Mesendoderm (in vitro differentiated cells): ENCODE data around the gene SCAF11.

Experiments
- DNase-seq: peaks from one replicate; pipeline ENCODE4 v3.0.0; 2013
- H2AK5ac ChIP-seq: 2 replicates; pipeline ENCODE4 v1.6.1; 2013; ENCODE audit warnings: low read length, inconsistent platforms
- H2BK120ac ChIP-seq: 2 replicates; pipeline ENCODE4 v1.6.1; 2013; ENCODE audit warnings: low read depth, mild to moderate bottlenecking, low read length, moderate library complexity, mixed read lengths
- H2BK15ac ChIP-seq: replicated peaks from 2 replicates; pipeline ENCODE4 v1.6.1; 2013; ENCODE audit warnings: low read depth, mild to moderate bottlenecking, moderate library complexity
- H2BK5ac ChIP-seq: 2 replicates; pipeline ENCODE4 v1.6.1; 2013; ENCODE audit warnings: low read length, inconsistent platforms
- H3K18ac ChIP-seq: 2 replicates; pipeline ENCODE4 v1.6.1; 2013; ENCODE audit warnings: mild to moderate bottlenecking, low read length, mixed read lengths
- H3K23ac ChIP-seq: one replicate; pipeline ENCODE4 v1.6.1; 2013; ENCODE audit warnings: low read length
- H3K27ac ChIP-seq: 2 replicates; pipeline ENCODE4 v1.5.1; 2013; ENCODE audit warnings: low read depth, mild to moderate bottlenecking, inconsistent platforms, low read length, moderate library complexity
- H3K27me3 ChIP-seq: 2 replicates; pipeline ENCODE4 v1.6.1; 2013; ENCODE audit warnings: low read length, control low read depth, mild to moderate bottlenecking, inconsistent platforms; ENCODE audit not compliant: insufficient read depth, poor library complexity
- H3K36me3 ChIP-seq: 2 replicates; pipeline ENCODE4 v1.6.1; 2013; ENCODE audit warnings: low read length, inconsistent platforms; ENCODE audit not compliant: control insufficient read depth, insufficient read depth
- H3K4ac ChIP-seq: one replicate; pipeline ENCODE4 v1.6.1; 2013; ENCODE audit warnings: low read depth, mild to moderate bottlenecking, low read length, moderate library complexity
- H3K4me1 ChIP-seq: 2 replicates; pipeline ENCODE4 v1.6.1; 2013; ENCODE audit warnings: low read depth, low read length, inconsistent platforms; ENCODE audit not compliant: control insufficient read depth
- H3K4me2 ChIP-seq: 2 replicates; pipeline ENCODE4 v1.6.1; 2013; ENCODE audit warnings: low read length
- H3K4me3 ChIP-seq: 2 replicates; pipeline ENCODE4 v1.5.1; 2013; ENCODE audit warnings: mild to moderate bottlenecking, low read length
- H3K56ac ChIP-seq: one replicate; pipeline ENCODE4 v1.6.1; 2013; ENCODE audit warnings: low read length
- H3K79me1 ChIP-seq: 2 replicates; pipeline ENCODE4 v1.6.1; 2013; ENCODE audit warnings: low read length, inconsistent platforms
- H3K79me2 ChIP-seq: 2 replicates; pipeline ENCODE4 v1.6.1; 2013; ENCODE audit warnings: mild to moderate bottlenecking, low read length; ENCODE audit not compliant: control insufficient read depth, insufficient read depth
- H3K9ac ChIP-seq: 2 replicates; pipeline ENCODE4 v1.6.1; 2013; ENCODE audit warnings: low read length, inconsistent platforms
- H4K5ac ChIP-seq: one replicate; pipeline ENCODE4 v1.6.1; 2013; ENCODE audit warnings: low read length
- H4K8ac ChIP-seq: one replicate; pipeline ENCODE4 v1.6.1; 2013; ENCODE audit warnings: low read depth, mild to moderate bottlenecking, control low read depth, low read length, moderate library complexity
- WGBS: extraction: QIAGEN DNeasy Blood & Tissue Kit; methylation state at CpG from one replicate; pipeline ENCODE4 v1.1.7; 2013; ENCODE audit warnings: low lambda C conversion rate, missing lambda C conversion rate; ENCODE audit not compliant: insufficient coverage; ENCODE audit errors: extremely low coverage; 5-methylcytosine and 5-hydroxymethylcytosine counted together

The SCAF11 gene

DNA sequence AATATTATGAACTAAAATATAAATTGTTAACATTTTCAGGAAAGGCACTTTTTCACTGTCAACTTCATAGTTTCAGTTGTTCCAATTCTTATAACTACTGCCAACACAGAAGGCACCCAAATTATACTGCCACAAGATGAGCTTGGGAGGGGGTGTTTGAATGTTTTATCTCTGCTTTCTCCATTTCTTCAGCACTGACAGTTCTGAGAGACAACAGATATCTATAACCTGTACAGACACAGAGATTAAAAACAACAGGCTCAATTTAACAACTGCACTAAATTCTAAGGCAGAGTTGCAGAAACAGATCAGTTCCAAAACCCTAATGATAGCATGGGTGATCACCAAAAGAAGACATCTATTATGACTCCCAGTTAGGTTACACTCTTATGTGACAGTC is 12.8 kb downstream of the SCAF11 start:
- Histone ChIP-seq H3K9ac (no peak overlapping the region), H2AK5ac (no peak overlapping the region), H3K18ac (no peak overlapping the region), H3K79me1 (peaks cover 7% of the 10 kb centered on the region), H3K56ac (no peak overlapping the region), H3K4me2 (no peak overlapping the region), H3K4me1 (no peaks in the 10 kb centered on the region), H2BK120ac (no peak overlapping the region), H4K8ac (no peak overlapping the region), H3K79me2 (peaks cover 36% of the 10 kb centered on the region), H3K27ac (no peak overlapping the region), H4K5ac (no peak overlapping the region), H2BK5ac (no peak overlapping the region), H3K4me3 (no peak overlapping the region), H3K4ac (no peak overlapping the region), H2BK15ac (no peak overlapping the region), H3K27me3 (no peaks in the 10 kb centered on the region), H3K36me3 (no peaks in the 10 kb centered on the region), H3K23ac (no peak overlapping the region)
- DNase-seq: no peak

DNA sequence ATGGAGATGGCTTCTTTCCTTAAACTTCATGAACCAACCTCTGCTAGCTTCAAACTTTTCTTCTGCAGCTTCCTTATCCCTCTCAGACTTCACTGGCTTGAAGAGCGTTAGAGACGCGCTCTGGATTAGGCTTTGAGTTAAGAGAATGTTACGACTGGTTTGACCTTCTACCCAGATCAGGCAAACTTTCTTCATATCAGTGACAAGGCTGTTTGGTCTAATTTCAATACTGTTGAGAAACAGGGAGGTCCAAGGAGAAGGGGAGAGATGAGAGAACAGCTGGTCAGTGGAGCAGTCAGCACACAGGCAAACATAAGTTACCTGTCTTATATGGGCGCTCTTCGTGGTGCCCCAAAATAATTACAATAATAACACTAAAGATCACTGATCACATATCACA is 14.9 kb downstream of the SCAF11 start:
- no peak overlapping the region for H3K4ac ChIP-seq
- H3K4me1 ChIP-seq: no peaks in the 10 kb centered on the region
- no peak overlapping the region for H2BK120ac ChIP-seq
- no peak overlapping the region for H3K56ac ChIP-seq
- H3K79me1 ChIP-seq: peaks cover 9% of the 10 kb centered on the region
- H3K4me3 ChIP-seq: no peak overlapping the region
- H2BK5ac ChIP-seq: no peak overlapping the region
- H2AK5ac ChIP-seq: no peak overlapping the region
- H3K79me2 ChIP-seq: peaks cover 42% of the 10 kb centered on the region
- no CpG with 5 or more reads among the region's 6 CpGs for WGBS
- H3K4me2 ChIP-seq: no peak overlapping the region
- no peak overlapping the region for H3K18ac ChIP-seq
- H4K8ac ChIP-seq: no peak overlapping the region
- H3K36me3 ChIP-seq: no peaks in the 10 kb centered on the region
- no peaks in the 10 kb centered on the region for H3K27me3 ChIP-seq
- no peak overlapping the region for H3K23ac ChIP-seq
- no peak overlapping the region for H3K9ac ChIP-seq
- no peak overlapping the region for H2BK15ac ChIP-seq
- H3K27ac ChIP-seq: no peak overlapping the region
- H4K5ac ChIP-seq: no peak overlapping the region
- no peak for DNase-seq

DNA sequence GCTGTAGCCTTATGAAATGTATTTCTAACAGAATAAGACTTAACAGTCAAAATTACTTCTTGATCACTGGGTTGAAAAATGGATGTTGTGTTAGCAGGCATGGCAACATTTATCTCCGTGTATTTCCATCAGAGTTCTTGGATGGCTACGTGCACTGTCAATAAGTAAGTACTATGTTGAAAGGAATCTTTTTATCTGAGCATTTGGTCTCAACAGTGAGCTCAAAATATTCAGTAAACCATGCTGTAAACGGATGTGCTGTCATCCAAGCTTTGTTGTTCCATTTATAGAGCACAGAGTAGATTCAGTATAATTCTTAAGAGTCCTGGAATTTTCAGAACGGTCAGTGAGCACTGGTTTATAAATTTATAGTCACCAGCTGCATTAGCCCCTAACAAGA is 15.5 kb downstream of the SCAF11 start:
- Histone ChIP-seq H4K8ac (no peak overlapping the region), H3K18ac (no peak overlapping the region), H3K56ac (no peak overlapping the region), H3K4me3 (no peak overlapping the region), H2AK5ac (no peak overlapping the region), H4K5ac (no peak overlapping the region), H3K9ac (no peak overlapping the region), H3K79me1 (peaks cover 13% of the 10 kb centered on the region), H3K4ac (no peak overlapping the region), H3K27me3 (no peaks in the 10 kb centered on the region), H3K23ac (no peak overlapping the region), H3K79me2 (peaks cover 43% of the 10 kb centered on the region), H3K4me1 (no peaks in the 10 kb centered on the region), H3K27ac (no peak overlapping the region), H2BK15ac (no peak overlapping the region), H3K4me2 (no peak overlapping the region), H3K36me3 (no peaks in the 10 kb centered on the region), H2BK120ac (no peak overlapping the region), H2BK5ac (no peak overlapping the region)
- no CpG with 5 or more reads among the region's 4 CpGs for WGBS
- DNase-seq: no peak

DNA sequence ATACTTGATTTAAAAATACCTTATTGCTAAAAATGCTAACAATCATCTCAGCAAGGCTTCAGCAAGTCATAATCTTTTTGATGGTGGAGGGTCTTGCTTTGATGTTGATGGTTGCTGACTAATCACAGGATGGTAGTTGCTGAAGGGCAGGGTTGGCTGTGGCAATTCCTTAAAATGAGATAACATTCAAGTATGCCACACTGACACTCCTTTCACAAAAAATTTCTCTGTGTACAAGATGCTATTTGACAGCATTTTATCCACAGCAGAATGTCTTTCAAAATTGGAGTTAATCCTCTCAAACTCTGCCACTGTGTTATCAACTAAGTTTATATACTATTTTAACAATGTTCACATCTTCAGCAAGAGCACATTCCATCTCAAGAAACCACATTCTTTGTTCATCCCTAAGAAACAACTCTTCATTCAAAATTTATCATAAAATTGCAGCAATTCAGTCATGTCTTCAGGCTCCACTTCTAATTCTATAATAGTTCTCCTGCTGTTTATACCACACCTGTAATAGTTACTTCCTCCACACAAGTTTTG is 16.1 kb downstream of the SCAF11 start:
- Histone ChIP-seq H3K36me3 (no peaks in the 10 kb centered on the region), H3K9ac (no peak overlapping the region), H3K4me1 (no peaks in the 10 kb centered on the region), H3K4ac (no peak overlapping the region), H2BK15ac (no peak overlapping the region), H4K8ac (no peak overlapping the region), H3K23ac (no peak overlapping the region), H3K27ac (no peak overlapping the region), H2BK5ac (no peak overlapping the region), H3K79me2 (peaks cover 44% of the 10 kb centered on the region), H3K18ac (no peak overlapping the region), H2BK120ac (no peak overlapping the region), H3K4me3 (no peak overlapping the region), H4K5ac (no peak overlapping the region), H3K79me1 (peaks cover 13% of the 10 kb centered on the region), H3K56ac (no peak overlapping the region), H2AK5ac (no peak overlapping the region), H3K4me2 (no peak overlapping the region), H3K27me3 (no peaks in the 10 kb centered on the region)
- DNase-seq: no peak

DNA sequence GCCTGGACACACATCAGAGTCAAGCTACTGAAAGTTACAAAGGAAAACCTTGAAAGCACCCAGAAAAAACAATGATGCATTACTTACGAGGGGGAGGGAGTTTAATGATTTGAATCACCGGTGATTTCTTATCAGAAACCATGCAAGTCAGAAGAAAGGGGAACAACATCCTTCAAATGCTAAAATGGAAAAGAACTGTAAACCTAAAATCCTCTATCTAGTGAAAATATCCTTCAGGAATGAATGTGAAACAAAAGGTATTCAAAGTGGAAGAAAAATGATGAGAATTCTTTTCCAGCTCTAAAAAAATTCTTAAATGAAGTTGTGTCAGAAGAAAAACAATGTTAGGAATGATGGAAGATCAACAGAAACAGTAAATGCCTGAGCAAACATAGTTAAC is 16.8 kb downstream of the SCAF11 start:
- no peak overlapping the region for H2AK5ac ChIP-seq
- no peak overlapping the region for H3K18ac ChIP-seq
- DNase-seq: no peak
- no peak overlapping the region for H3K4ac ChIP-seq
- no peaks in the 10 kb centered on the region for H3K4me1 ChIP-seq
- peaks cover 40% of the 10 kb centered on the region for H3K79me2 ChIP-seq
- no peak overlapping the region for H4K5ac ChIP-seq
- H3K4me3 ChIP-seq: no peak overlapping the region
- no peak overlapping the region for H3K4me2 ChIP-seq
- peaks cover 13% of the 10 kb centered on the region for H3K79me1 ChIP-seq
- no peak overlapping the region for H2BK5ac ChIP-seq
- no CpG with 5 or more reads among the region's 2 CpGs for WGBS
- H3K27ac ChIP-seq: no peak overlapping the region
- no peak overlapping the region for H4K8ac ChIP-seq
- no peaks in the 10 kb centered on the region for H3K27me3 ChIP-seq
- no peak overlapping the region for H3K23ac ChIP-seq
- H3K56ac ChIP-seq: no peak overlapping the region
- no peak overlapping the region for H2BK120ac ChIP-seq
- H3K36me3 ChIP-seq: no peaks in the 10 kb centered on the region
- H2BK15ac ChIP-seq: no peak overlapping the region
- H3K9ac ChIP-seq: no peak overlapping the region

DNA sequence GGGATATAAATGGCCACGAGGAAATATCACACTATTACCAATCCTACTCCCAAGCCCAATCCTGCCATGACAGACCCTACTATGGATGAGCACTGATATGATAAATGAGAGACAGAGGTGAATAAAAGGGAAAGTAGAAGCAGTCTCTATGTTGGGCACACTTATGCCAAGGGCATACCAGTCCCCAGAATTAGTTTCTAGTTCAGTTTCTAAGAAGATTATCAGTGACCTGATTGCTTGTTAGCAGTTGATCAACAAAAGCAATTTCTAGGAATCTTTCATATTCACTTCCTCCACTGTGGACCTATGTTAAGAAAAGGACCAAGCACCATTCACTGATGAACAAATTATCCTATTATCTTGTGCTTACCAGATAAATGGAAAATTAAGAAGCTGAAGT is 20.0 kb downstream of the SCAF11 start:
- Histone ChIP-seq H3K56ac (no peak overlapping the region), H3K4me3 (no peak overlapping the region), H4K5ac (no peak overlapping the region), H3K79me1 (peaks cover 9% of the 10 kb centered on the region), H2AK5ac (no peak overlapping the region), H3K36me3 (no peaks in the 10 kb centered on the region), H3K9ac (no peak overlapping the region), H3K4me2 (no peak overlapping the region), H3K18ac (no peak overlapping the region), H2BK120ac (no peak overlapping the region), H2BK5ac (no peak overlapping the region), H3K4me1 (no peaks in the 10 kb centered on the region), H3K27ac (no peak overlapping the region), H4K8ac (no peak overlapping the region), H3K27me3 (no peaks in the 10 kb centered on the region), H3K4ac (no peak overlapping the region), H3K79me2 (peaks cover 34% of the 10 kb centered on the region), H3K23ac (no peak overlapping the region), H2BK15ac (no peak overlapping the region)
- no peak for DNase-seq
- no CpG with 5 or more reads among the region's 1 CpG for WGBS
